Body of pancreas (tissue), 4 donors: ENCODE results near the gene MAPK10.

Experiments
- CTCF ChIP-seq, 7 experiments: fragments of 450-650 bp in 4 of 7; fragments of 200-600 bp in 3 of 7; sonication (generic) in 3 of 7; IDR thresholded peaks; one replicate each; pipeline ENCODE4 v1.5.1; 2016 to 2019; ENCODE audit warnings: antibody characterized with exemption in 7 of 7
- POLR2A ChIP-seq, 3 donors: fragments of 450-650 bp; IDR thresholded peaks; one replicate each; pipeline ENCODE4 v1.6.1; 2016; ENCODE audit warnings: antibody characterized with exemption in 3 of 3, mild to moderate bottlenecking in 2 of 3

- no peak for TF ChIP-seq CTCF (IDR thresholded peaks at IDR 0.05)
- TF ChIP-seq POLR2A (IDR thresholded peaks at IDR 0.05), result no peak
These were observed 40.4 kb upstream of the MAPK10 start for GRCh38 chr4:86400216-86400615.
